CD4-positive, alpha-beta T cell (primary cell): Measurements from ENCODE around the gene RTN3. TPM values are rescaled to one million over a fixed set of nuclear protein-coding genes. Genes with fewer than 3 reads are reported as not detected.

Experiments
- ATAC-seq: fragments of 200-7000 bp; cut with Tn5 transposase; one replicate; pipeline ENCODE4 v1.10.0; 2022; ENCODE audit warnings: mild to moderate bottlenecking; ENCODE audit not compliant: poor library complexity
- CTCF ChIA-PET: fragments of 350-600 bp; sonication (Branson Sonifier 250); formaldehyde crosslinking; loops from one replicate; lab custom pipeline; 2021; ENCODE audit warnings: antibody characterized with exemption, inconsistent platforms; lab: Charles Lee
- POLR2A ChIA-PET: fragments of 350-600 bp; sonication (Branson Sonifier 250); formaldehyde crosslinking; loops from one replicate; lab custom pipeline; 2021; ENCODE audit warnings: antibody characterized with exemption, inconsistent platforms; lab: Charles Lee
- DNase-seq, 14 experiments: peaks; one replicate each; pipeline ENCODE4 v3.0.0-alpha.2; 2013 to 2020; ENCODE audit warnings: mixed read lengths in 2 of 14
- H3K27ac ChIP-seq, 2 donors: one replicate each; pipeline versions ENCODE4 v1.5.1 to v1.7.0; 2013; ENCODE audit warnings: low read length in 2 of 2, low read depth in 1 of 2, mild to moderate bottlenecking in 1 of 2
- H3K27me3 ChIP-seq, 2 experiments: 1 replicate in 1 of 2; 2 replicates in 1 of 2; pipeline versions ENCODE4 v1.6.1 to v1.7.0; 2013; ENCODE audit warnings: low read length in 2 of 2, control low read depth in 1 of 2, mild to moderate bottlenecking in 1 of 2, moderate library complexity in 1 of 2; ENCODE audit not compliant: insufficient read depth in 2 of 2, control insufficient read depth in 1 of 2
- H3K36me3 ChIP-seq: one replicate; pipeline ENCODE4 v1.6.1; 2013; ENCODE audit warnings: low read length, control low read depth; ENCODE audit not compliant: insufficient read depth
- H3K4me1 ChIP-seq: one replicate; pipeline ENCODE4 v1.6.1; 2013; ENCODE audit warnings: low read length, control low read depth; ENCODE audit not compliant: insufficient read depth
- H3K4me3 ChIP-seq: one replicate; pipeline ENCODE4 v1.5.1; 2013; ENCODE audit warnings: mild to moderate bottlenecking, low read length, moderate library complexity
- H3K9me3 ChIP-seq, 2 experiments: 1 replicate in 1 of 2; 2 replicates in 1 of 2; pipeline versions ENCODE4 v1.6.1 to v1.7.0; 2013; ENCODE audit warnings: low read length in 2 of 2, mild to moderate bottlenecking in 2 of 2, control low read depth in 1 of 2, moderate library complexity in 1 of 2; ENCODE audit not compliant: control insufficient read depth in 1 of 2, insufficient read depth in 1 of 2
- H3K27ac Mint-ChIP-seq: one replicate; pipeline ENCODE4 v1.8.0; 2020; ENCODE audit warnings: mixed read lengths
- H3K27me3 Mint-ChIP-seq: one replicate; pipeline ENCODE4 v1.8.0; 2021; ENCODE audit warnings: mixed read lengths
- H3K36me3 Mint-ChIP-seq: one replicate; pipeline ENCODE4 v1.8.0; 2021; ENCODE audit warnings: low read depth, mixed read lengths
- H3K4me1 Mint-ChIP-seq: one replicate; pipeline ENCODE4 v1.8.0; 2021; ENCODE audit warnings: low read depth, mixed read lengths
- H3K4me3 Mint-ChIP-seq: one replicate; pipeline ENCODE4 v1.8.0; 2020; ENCODE audit warnings: mild to moderate bottlenecking, mixed read lengths
- H3K9me3 Mint-ChIP-seq: one replicate; pipeline ENCODE4 v1.8.0; 2020; ENCODE audit warnings: mixed read lengths
- CTCF ChIP-seq: fragments of 200-600 bp; IDR thresholded peaks from one replicate; pipeline ENCODE4 v1.8.0; 2022; ENCODE audit warnings: antibody characterized with exemption, mild to moderate bottlenecking
- intact Hi-C, 2 experiments: fragments of 100-400 bp; cut with DNase I in 1 of 2; cut with micrococcal nuclease in 1 of 2; formaldehyde crosslinking; loops; one replicate each; pipeline versions ENCODE4 v1.15.1 to v1.9.0; 2023 to 2025; cut with DNase I, micrococcal nuclease
- total RNA-seq, 174 experiments: library from RNA in 2 of 174; stranded (reverse) in 2 of 174; gene quantifications; one replicate each; pipeline ENCODE4 v1.2.3 and lab custom pipeline; 2021 to 2026

The RTN3 gene
- total RNA-seq, 2 experiments from 2014 or later, result 16.4 to 17.6 TPM

GRCh38 chr11:63708764-63709163 lies 27.5 kb downstream of the RTN3 start:
- Histone ChIP-seq H3K4me3 (no peak overlapping the region), H3K36me3 (peaks cover 3% of the 10 kb centered on the region), H3K9me3 (no peaks in the 10 kb centered on the region), H3K27ac (no peak overlapping the region), H3K27me3 (no peaks in the 10 kb centered on the region), H3K4me1 (no peaks in the 10 kb centered on the region)
- intact Hi-C loops, result no loop called here
- Mint-ChIP-seq H3K4me1 (no peaks in the 10 kb centered on the region), H3K4me3 (no peak overlapping the region), H3K27me3 (no peaks in the 10 kb centered on the region), H3K9me3 (no peaks in the 10 kb centered on the region), H3K36me3 (no peaks in the 10 kb centered on the region), H3K27ac (no peak overlapping the region)
- no peak for ATAC-seq
- ChIA-PET POLR2A (no interaction called here), CTCF (no interaction called here)
- no peak for TF ChIP-seq CTCF
- no peak for DNase-seq

- H3K36me3 Mint-ChIP-seq, result no peaks in the 10 kb centered on the region
- H3K27ac Mint-ChIP-seq, result no peak overlapping the region
- Histone ChIP-seq H3K4me3 (no peak overlapping the region), H3K9me3 (no peaks in the 10 kb centered on the region), H3K27ac (no peak overlapping the region), H3K36me3 (peaks cover 3% of the 10 kb centered on the region), H3K27me3 (no peaks in the 10 kb centered on the region), H3K4me1 (no peaks in the 10 kb centered on the region)
- DNase-seq (no peak), ATAC-seq (no peak)
- no peak overlapping the region for H3K4me3 Mint-ChIP-seq
- no peaks in the 10 kb centered on the region for H3K4me1 Mint-ChIP-seq
- CTCF ChIA-PET, result no interaction called here
- TF ChIP-seq CTCF, result no peak
- no peaks in the 10 kb centered on the region for H3K9me3 Mint-ChIP-seq
- H3K27me3 Mint-ChIP-seq, result no peaks in the 10 kb centered on the region
- intact Hi-C loops, result no loop called here
- POLR2A ChIA-PET, result no interaction called here
These were observed 28.1 kb downstream of the RTN3 start for GRCh38 chr11:63709336-63709884.

- TF ChIP-seq CTCF, result no peak
- intact Hi-C loops, result no loop called here
- Mint-ChIP-seq H3K4me3 (no peak overlapping the region), H3K9me3 (no peaks in the 10 kb centered on the region), H3K27ac (no peak overlapping the region), H3K36me3 (no peaks in the 10 kb centered on the region), H3K4me1 (no peaks in the 10 kb centered on the region), H3K27me3 (no peaks in the 10 kb centered on the region)
- Histone ChIP-seq H3K36me3 (peaks cover 3% of the 10 kb centered on the region), H3K4me3 (no peak overlapping the region), H3K9me3 (no peaks in the 10 kb centered on the region), H3K27ac (no peak overlapping the region), H3K4me1 (no peaks in the 10 kb centered on the region), H3K27me3 (no peaks in the 10 kb centered on the region)
- ChIA-PET POLR2A (no interaction called here), CTCF (interaction anchor here (1.6 kb wide), 1 partner anchor 40 kb away, joined by 5 read pairs; the partner anchor contains the start of gene ATL3)
- DNase-seq (no peak), ATAC-seq (no peak)
These were observed 29.3 kb downstream of the RTN3 start for GRCh38 chr11:63710476-63711217.
